ENCODE results near the gene EXTL2.
"Not testable (repeated sequence)": the region's sequence is repeated elsewhere in the genome, so short reads cannot be mapped to it uniquely, and the experiment has no call there.

The EXTL2 gene

DNA sequence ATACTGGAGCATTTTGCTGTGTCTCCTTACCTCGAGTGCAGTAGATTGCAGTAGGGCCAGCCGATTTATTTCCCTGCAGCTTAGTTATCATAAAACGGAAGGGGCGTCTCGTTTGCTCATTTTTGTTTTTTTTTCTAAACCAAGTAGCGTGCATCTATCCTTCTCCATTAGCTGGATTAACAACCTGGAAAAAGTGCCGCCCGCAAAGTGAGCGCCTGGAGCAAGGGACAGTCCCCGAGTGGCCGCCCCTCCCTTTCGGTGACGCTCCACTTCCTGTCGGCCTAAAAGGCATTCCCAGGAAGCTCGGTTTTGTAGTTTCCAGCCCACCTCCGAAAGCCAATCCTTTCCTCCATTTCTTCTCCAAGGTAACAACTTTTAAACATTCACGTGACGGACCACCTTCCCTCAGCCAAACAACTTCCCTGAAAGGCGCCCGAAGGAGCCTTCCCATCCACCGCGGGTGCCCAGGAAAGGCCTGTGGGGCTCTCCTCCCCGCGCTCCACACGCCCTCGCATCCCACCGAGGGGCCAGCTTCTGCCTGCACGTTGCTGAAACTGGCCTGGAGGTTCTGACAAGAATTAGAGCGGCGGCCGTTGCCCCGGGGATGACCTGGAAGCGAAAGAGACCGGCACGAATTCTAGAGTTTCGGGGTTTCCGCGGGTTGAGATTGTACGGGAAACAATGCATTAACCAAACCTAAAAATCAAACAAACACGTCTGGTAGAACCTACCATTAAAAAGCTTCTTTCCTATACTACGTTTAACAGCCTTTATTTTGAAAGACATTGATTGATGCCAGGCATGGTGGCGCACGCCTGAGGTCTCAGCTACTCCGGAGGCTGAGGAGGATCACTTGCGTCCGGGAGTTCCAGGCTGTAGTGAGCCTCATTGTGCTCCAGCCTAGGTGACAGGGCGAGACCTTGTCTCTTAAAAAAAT, at the start of gene EXTL2:
Gene EXTL2, minus strand, starts transcription at position 240 of the 937 bp plus-strand sequence. CDS start 6,085 bp downstream, outside the sequence.
- peak; percentile 82 for DNase-seq

GRCh38 chr1:100943533-100943932, 48.9 kb upstream of the EXTL2 start:
- no peak for DNase-seq

DNA sequence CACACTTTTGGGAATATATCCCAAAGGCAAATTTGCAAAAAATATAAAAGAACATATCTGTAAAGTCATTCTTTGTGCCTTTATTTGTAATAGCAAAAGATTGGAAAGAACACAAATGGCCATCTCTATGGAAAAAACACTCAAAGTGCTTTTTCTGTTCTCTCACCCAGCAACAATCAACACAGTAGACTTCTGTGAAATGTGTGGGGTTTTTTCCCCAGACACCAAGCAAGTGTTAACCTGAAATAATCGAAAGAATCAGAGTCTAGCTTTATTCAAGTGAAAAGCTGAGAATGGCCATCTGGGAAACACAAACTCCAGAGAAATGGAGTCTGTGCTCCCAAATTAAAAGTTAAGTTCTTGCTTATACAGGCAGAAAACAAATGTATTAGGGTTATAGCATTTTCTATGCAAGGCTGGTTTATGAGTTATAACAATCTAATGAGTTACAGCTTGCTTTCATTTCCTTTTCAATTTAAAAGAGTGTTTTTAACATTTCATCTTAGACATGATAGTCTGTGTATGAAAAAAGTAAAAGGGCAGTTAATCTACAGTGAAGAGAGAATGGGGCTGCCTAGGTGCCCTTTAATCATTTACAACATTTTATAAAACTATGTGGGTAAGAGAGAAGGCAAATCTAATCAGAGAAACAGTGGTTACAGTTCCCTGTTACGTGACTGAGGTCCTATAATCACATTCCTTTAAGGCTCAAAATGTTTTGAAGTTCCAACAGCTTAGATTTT, 47.8 kb upstream of the EXTL2 start:
- DNase-seq: no peak

DNA sequence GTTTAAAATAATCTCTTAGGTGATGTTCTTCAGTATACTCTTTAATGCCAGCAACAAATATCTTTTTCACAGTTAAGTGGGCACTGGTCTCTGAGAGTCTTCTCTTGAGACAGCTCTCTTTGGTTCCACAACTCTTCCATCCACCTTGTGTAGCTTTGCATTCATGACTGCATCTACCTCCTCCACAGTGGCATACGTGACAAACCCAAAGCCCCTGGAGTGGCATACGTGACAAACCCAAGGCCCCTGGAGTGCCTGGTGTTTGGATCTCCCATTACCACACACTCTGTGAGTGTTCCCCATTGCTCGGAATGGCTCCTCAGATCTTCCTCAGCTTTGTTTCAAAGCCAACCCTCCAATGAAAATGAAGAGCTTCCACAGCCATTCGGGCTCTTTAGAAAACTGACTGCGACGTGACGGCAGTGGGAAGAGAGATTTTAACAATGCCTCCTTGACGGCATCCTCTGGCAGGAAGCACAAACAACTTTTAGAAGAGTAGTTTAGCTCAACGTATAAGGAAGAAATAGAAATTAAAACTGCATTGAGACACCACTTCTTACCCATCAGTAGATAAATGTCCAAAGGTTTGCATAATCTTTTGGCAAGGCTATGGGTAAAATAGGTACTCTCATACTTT, 47.1 kb upstream of the EXTL2 start:
- no peak for DNase-seq

- DNase-seq: peak; percentile 70
Measured at GRCh38 chr1:100941098-100941527, 46.5 kb upstream of the EXTL2 start.

GRCh38 chr1:100936194-100936967, 41.7 kb upstream of the EXTL2 start:
- no peak for DNase-seq

DNA sequence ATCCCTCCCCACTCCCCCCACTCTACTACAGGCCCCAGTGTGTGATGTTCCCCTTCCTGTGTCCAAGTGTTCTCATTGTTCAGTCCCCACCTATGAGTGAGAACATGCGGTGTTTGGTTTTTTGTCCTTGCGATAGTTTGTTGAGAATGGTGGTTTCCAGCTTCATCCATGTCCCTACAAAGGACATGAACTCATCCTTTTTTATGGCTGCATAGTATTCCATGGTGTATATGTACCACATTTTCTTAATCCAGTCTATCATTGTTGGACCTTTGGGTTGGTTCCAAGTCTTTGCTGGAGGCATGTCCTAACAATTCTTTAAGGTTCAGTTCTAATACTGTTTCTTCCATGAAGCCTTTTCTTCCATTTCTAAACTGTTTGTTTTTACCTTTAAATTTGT, 38.9 kb upstream of the EXTL2 start:
- DNase-seq: not testable (repeated sequence)

DNA sequence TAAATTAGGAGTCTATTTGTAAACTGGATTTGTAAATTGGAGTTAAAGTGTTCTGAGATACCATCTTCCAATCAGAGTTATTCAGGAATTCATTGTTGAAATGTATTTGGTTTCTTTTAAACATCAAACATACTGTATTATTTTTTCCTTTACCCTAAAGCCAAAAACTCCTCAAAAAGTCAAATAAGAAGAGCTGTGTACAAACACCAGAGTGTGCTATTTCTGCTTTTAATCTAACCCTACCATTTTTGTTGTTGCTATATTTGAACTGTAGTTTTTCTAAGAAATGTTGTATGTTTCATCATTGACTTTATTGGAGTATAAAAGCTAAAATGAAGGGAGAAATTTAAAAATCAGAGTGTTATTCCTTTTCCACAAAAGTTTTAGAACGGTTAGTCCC, 37.1 kb upstream of the EXTL2 start:
- no peak for DNase-seq

DNA sequence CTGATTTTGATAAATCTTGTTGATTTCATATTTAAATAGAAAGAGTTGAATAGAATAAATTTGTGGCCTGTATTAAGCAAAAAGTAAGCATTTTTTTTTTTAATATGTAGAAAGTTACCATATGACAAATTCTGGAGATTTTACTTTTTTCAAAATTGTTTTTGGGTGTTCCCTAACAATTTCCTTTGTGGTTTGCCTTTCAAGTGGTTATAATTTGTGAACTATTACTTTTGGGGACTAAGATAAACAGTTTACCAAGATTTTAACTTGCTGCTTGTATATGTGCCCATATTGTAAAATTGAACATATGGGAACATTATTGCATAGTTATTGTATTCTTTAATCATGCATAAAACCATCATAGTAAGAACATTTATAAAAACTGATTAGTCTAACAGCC, 35.9 kb upstream of the EXTL2 start:
- DNase-seq: no peak

DNA sequence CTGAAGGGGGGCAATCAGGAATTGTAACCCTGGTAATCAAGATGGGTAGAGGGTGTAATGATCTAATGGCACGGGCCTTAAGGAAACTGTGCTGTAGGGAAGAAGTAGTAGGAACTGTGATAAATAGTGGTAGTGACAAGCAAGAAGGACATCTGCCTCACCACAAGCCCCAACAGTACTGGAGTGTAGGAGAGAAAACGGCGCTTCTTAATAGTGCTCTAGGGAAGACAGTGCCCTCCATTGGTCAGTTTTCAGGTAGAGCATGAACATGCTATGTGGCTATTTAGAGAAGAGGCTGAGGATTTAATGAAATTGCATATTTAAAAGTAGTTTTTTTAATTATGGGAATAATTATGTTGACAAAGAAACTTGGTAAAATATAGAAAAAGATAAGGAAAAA, 33.5 kb upstream of the EXTL2 start:
- no peak for DNase-seq

DNA sequence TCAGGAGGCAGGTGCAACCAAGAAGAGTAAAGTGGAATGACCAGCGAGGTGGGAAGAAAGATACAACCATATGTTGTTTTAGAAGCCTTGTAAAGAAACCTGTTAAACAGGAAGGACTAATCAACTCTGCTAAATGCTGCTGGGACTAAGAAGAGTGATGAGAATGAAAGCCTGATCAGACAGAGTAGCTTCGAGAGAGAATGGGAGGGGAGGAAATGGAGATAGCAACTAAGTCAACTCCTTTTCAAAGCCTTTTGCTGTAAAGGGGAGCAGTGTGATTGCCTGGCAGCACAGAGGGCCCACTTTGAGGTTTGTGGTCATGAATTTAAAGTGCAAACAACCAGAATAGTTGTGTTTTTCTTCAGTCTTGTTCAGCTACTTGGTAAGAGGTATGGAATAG, 32.6 kb upstream of the EXTL2 start:
- no peak for DNase-seq

GRCh38 chr1:100926240-100926639, 31.6 kb upstream of the EXTL2 start:
- no peak for DNase-seq

DNA sequence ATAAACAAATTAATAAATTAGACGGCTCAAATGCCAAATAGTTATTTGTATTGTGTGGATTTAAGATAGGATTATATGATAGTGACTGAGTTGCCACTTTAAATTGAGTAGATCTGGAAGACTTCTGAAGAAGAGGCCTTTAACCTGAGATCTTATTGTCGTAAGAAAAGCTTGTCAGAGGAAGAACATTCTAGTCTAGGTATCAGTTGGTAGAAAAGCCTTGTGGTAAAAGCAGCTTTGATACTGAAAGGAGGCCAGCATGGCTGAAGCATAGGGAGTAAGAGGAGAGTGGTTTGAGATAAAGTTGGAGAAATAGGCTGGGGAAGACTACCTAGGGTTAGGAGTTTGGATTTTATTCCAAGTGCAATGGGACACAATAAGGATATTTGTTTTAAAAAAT, 30.3 kb upstream of the EXTL2 start:
- no peak for DNase-seq

DNA sequence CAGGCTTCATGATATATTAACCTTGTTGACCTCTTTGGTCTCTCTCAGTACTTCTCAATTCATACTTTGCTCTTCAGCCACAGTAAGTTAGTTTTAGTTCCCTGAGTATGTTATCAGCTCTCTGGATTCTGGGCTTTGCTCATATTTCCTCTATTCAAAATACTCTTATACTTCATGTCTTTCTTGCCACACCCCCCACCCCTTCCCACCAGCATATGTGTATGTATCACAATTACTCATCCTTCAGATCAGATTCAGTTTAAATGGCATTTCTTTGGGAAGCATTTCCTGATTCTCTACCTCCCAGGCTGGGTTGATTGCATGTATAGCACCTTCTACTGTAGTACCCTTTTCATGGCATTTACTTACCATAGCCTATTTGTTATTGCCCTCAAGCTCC, 29.6 kb upstream of the EXTL2 start:
- DNase-seq: no peak

- DNase-seq: no peak
Measured at GRCh38 chr1:100921110-100921706, 26.6 kb upstream of the EXTL2 start.

DNA sequence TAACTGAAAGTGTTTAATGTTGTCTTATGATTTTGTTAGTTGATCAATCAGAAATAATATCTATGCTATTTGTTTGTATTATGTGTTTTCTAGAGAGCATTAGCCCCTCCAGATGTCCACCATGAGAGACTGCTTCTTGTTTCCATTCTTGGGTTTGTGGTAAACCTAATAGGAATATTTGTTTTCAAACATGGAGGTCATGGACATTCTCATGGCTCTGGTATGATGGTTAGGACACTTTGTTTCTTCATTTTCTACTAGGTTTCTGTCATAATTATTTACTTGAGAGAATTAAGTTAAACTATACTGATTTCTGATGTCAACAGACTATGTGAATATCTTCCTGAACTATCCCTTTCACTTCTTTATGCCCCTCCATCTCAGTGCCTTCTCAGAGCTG, 17.4 kb upstream of the EXTL2 start:
- no peak for DNase-seq

- no peak for DNase-seq
Measured at GRCh38 chr1:100909018-100909417, 14.4 kb upstream of the EXTL2 start.

DNA sequence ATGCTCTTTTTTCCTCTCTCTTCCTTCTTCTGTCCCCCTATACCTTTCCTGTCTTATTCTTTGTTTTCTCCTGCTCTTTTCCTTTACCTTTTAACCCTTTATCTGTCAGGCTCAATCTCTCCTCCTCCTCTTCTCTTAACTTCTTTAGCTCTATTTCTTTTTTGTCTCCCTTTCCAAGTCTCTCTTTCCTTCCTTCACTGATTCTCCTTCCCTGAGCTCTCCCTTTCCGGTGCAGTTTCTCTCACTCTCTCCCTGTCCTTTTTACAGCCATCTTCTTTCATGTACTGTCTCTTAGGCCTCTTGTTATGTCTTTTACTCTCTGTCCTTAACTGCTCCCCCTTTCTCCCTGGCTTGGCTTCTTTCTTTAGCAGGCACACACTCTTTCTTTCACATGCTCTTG, 13.2 kb upstream of the EXTL2 start:
- DNase-seq: no peak

DNA sequence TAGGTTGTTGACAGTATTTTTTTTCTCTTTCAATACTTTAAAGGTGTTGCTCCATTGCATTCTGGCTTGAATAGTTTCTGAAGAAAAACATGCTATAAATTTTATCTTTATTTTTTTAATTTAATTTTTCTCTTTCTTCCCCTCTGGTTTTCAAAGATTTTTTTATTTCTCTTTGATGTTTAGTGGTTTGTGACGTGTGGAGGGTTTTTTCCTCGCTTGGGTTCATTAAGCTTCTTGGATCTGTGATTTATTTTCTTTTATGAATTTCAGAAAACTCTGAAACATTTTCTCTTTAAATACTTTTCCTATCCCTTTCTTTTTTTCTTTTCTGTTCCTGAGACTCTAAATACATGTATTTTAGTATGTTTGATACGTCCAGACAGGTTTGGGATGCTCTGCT, 10.5 kb upstream of the EXTL2 start:
- DNase-seq: no peak

- DNase-seq: no peak
Measured at GRCh38 chr1:100904528-100904927, 9.9 kb upstream of the EXTL2 start.

DNA sequence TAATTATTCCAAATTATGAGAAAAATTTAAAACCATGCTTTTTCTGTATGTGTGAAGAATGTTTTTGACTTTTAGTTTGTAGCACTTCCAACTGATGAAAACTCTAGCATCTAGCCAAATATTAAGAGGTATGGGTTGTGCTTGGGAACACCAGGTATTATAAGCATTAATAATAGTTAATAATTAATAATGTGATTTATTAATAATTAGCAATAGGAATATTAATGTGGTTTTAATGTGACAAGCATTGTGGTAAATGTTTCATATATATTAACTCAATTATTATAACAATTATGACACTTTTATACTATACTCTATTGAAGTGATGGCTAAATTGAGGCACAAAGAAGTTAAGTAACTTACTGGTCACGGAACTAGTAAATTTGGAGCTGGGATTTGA, 9.1 kb upstream of the EXTL2 start:
- DNase-seq: no peak

GRCh38 chr1:100902365-100902764, 7.7 kb upstream of the EXTL2 start:
- DNase-seq: no peak
